ENCODE data around the gene SPRED2.
A peak's percentile ranks its signal among the peaks of the same experiment; 100 is the strongest.

Gene SPRED2

GRCh38 chr2:65437392-65438135 lies 5.2 kb upstream of the SPRED2 start:
- Histone ChIP-seq H3K27me3 (ENCODE audit: control insufficient read depth, insufficient read depth, low read length) (peaks cover 16% of the 10 kb centered on the region), H3K36me3 (ENCODE audit: control insufficient read depth, insufficient read depth, low read length) (no peaks in the 10 kb centered on the region), H3K4me1 (ENCODE audit: control insufficient read depth, insufficient read depth, low read length) (peaks cover 29% of the 10 kb centered on the region), H3K9ac (ENCODE audit: low read depth, low read length) (no peak overlapping the region), H3K4me3 (ENCODE audit: low read depth, low read length) (peak overlapping the region; percentile 82), H3K9me3 (ENCODE audit: control insufficient read depth, insufficient read depth, low read length) (no peaks in the 10 kb centered on the region)

DNA sequence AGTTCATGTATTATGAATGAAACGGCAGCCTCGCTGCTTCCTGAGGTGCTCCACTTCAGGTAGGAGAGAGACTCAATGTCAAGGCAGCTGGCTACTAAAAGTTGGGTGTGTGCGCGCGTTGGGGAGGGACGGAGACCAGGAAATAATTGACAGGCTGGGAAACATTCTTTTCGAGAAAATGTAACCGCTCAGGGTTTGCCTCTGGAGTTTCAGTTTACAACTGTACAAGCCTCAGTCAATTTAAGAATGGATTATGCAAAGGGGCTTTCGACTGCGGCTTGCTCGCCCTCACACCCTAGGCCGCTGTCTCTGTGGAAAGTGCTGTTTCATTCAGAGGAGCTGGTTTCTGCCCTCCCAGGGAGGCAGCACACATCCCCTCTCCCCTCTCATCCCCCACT lies 4.4 kb upstream of the SPRED2 start:
- H3K4me3 ChIP-seq (ENCODE audit: low read depth, low read length), result peak overlapping the region; percentile 82
- H3K27me3 ChIP-seq (ENCODE audit: control insufficient read depth, insufficient read depth, low read length), result peaks cover 16% of the 10 kb centered on the region
- H3K4me1 ChIP-seq (ENCODE audit: control insufficient read depth, insufficient read depth, low read length), result peaks cover 29% of the 10 kb centered on the region
- no peak overlapping the region for H3K9ac ChIP-seq (ENCODE audit: low read depth, low read length)
- H3K36me3 ChIP-seq (ENCODE audit: control insufficient read depth, insufficient read depth, low read length), result no peaks in the 10 kb centered on the region
- no peaks in the 10 kb centered on the region for H3K9me3 ChIP-seq (ENCODE audit: control insufficient read depth, insufficient read depth, low read length)

- no peaks in the 10 kb centered on the region for H3K9me3 ChIP-seq (ENCODE audit: control insufficient read depth, insufficient read depth, low read length)
- H3K9ac ChIP-seq (ENCODE audit: low read depth, low read length), result no peak overlapping the region
- H3K36me3 ChIP-seq (ENCODE audit: control insufficient read depth, insufficient read depth, low read length), result no peaks in the 10 kb centered on the region
- peaks cover 29% of the 10 kb centered on the region for H3K4me1 ChIP-seq (ENCODE audit: control insufficient read depth, insufficient read depth, low read length)
- H3K4me3 ChIP-seq (ENCODE audit: low read depth, low read length), result peak overlapping the region; percentile 82
- H3K27me3 ChIP-seq (ENCODE audit: control insufficient read depth, insufficient read depth, low read length), result peaks cover 16% of the 10 kb centered on the region
Measured at GRCh38 chr2:65436169-65436823, 3.9 kb upstream of the SPRED2 start.

- Histone ChIP-seq H3K4me3 (ENCODE audit: low read depth, low read length) (peak overlapping the region; percentile 82), H3K27me3 (ENCODE audit: control insufficient read depth, insufficient read depth, low read length) (peaks cover 16% of the 10 kb centered on the region), H3K9ac (ENCODE audit: low read depth, low read length) (no peak overlapping the region), H3K4me1 (ENCODE audit: control insufficient read depth, insufficient read depth, low read length) (peaks cover 29% of the 10 kb centered on the region), H3K9me3 (ENCODE audit: control insufficient read depth, insufficient read depth, low read length) (no peaks in the 10 kb centered on the region), H3K36me3 (ENCODE audit: control insufficient read depth, insufficient read depth, low read length) (no peaks in the 10 kb centered on the region)
Measured at GRCh38 chr2:65435625-65436168, 3.3 kb upstream of the SPRED2 start.

DNA sequence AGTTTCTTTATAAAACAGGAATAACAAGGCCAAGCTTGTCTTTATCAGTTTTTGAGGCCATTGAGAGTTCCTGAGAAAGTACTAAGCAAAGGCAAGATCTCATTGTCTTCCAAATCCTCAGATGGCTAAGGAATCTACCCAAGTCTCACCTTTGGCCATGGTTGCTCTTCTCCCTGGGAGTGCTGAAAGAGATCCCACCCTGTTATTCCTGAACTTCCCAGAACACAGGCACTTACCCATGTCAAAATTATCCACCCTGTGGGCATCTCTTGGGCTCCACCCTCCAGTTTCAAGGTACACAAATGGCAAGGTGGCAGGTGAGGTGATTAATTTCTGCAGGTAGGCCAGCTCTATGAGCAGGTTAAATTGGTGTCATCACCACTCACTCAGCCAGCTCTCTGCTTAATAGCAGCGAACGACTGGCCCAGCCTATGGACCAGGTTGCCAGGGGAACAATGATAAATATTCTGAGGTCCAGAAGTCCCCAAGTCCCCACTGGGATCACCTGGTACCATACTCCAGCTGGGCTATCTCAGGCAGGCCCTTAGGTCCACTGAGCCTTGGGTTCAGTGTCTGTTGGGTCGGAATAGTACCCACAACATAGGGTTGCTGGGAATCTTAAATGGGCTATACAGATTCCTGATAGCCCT lies 2.3 kb upstream of the SPRED2 start:
- H3K4me3 ChIP-seq (ENCODE audit: low read depth, low read length), result peak overlapping the region; percentile 82
- peaks cover 33% of the 10 kb centered on the region for H3K4me1 ChIP-seq (ENCODE audit: control insufficient read depth, insufficient read depth, low read length)
- peaks cover 17% of the 10 kb centered on the region for H3K27me3 ChIP-seq (ENCODE audit: control insufficient read depth, insufficient read depth, low read length)
- no peaks in the 10 kb centered on the region for H3K36me3 ChIP-seq (ENCODE audit: control insufficient read depth, insufficient read depth, low read length)
- no peaks in the 10 kb centered on the region for H3K9me3 ChIP-seq (ENCODE audit: control insufficient read depth, insufficient read depth, low read length)
- H3K9ac ChIP-seq (ENCODE audit: low read depth, low read length), result no peak overlapping the region

GRCh38 chr2:65431421-65432226 lies 775 bp downstream of the SPRED2 start:
- Histone ChIP-seq H3K4me1 (ENCODE audit: control insufficient read depth, insufficient read depth, low read length) (peaks cover 20% of the 10 kb centered on the region), H3K36me3 (ENCODE audit: control insufficient read depth, insufficient read depth, low read length) (no peaks in the 10 kb centered on the region), H3K27me3 (ENCODE audit: control insufficient read depth, insufficient read depth, low read length) (peaks cover 8% of the 10 kb centered on the region), H3K4me3 (ENCODE audit: low read depth, low read length) (peak overlapping the region; percentile 75), H3K9ac (ENCODE audit: low read depth, low read length) (peak overlapping the region; percentile 79), H3K9me3 (ENCODE audit: control insufficient read depth, insufficient read depth, low read length) (no peaks in the 10 kb centered on the region)

- peaks cover 8% of the 10 kb centered on the region for H3K27me3 ChIP-seq (ENCODE audit: control insufficient read depth, insufficient read depth, low read length)
- H3K4me3 ChIP-seq (ENCODE audit: low read depth, low read length), result peak overlapping the region; percentile 75
- H3K9ac ChIP-seq (ENCODE audit: low read depth, low read length), result no peak overlapping the region
- no peaks in the 10 kb centered on the region for H3K36me3 ChIP-seq (ENCODE audit: control insufficient read depth, insufficient read depth, low read length)
- H3K4me1 ChIP-seq (ENCODE audit: control insufficient read depth, insufficient read depth, low read length), result peaks cover 20% of the 10 kb centered on the region
- no peaks in the 10 kb centered on the region for H3K9me3 ChIP-seq (ENCODE audit: control insufficient read depth, insufficient read depth, low read length)
Measured at GRCh38 chr2:65430603-65431420, 1.6 kb downstream of the SPRED2 start.

DNA sequence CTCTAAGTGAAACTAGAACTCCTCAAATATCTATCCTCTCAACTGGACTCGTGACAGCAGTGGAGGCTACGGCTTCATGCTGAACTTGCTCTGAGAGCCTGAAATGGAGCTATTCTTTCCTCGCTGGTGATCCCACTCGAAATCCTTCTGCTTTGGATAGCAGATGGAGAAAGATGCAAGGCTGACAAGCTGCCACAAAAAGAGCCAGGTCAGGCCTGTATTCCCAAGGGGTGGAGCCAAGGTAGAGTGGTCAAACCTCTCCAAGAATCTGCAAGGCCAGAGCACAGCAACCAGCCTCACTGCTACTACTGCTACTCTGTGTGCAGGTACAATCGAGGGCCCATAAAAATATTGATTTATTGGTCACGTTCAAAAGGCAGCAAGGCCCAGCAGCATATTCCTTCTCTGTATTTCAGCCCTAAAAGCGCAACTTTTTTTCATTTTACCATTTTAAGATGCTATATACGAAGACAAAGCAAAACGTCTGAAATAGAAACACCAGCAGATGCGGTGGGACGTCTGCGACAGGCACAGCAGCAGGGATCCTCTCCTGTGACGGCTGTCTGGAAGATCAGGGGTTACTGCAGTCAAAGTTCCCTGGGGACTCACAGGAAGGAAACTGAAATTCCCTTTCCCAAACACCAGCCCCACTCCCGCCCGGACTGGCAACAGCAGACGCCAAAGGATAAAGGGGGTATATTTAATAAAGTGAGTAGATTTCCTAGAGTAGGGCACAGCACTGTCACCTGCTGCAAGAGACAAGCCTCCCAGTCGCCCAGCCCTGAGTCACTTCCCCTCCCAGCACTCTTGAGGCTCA lies 2.4 kb downstream of the SPRED2 start:
- peak overlapping the region; percentile 75 for H3K4me3 ChIP-seq (ENCODE audit: low read depth, low read length)
- peaks cover 15% of the 10 kb centered on the region for H3K4me1 ChIP-seq (ENCODE audit: control insufficient read depth, insufficient read depth, low read length)
- peaks cover 6% of the 10 kb centered on the region for H3K27me3 ChIP-seq (ENCODE audit: control insufficient read depth, insufficient read depth, low read length)
- no peaks in the 10 kb centered on the region for H3K9me3 ChIP-seq (ENCODE audit: control insufficient read depth, insufficient read depth, low read length)
- no peaks in the 10 kb centered on the region for H3K36me3 ChIP-seq (ENCODE audit: control insufficient read depth, insufficient read depth, low read length)
- no peak overlapping the region for H3K9ac ChIP-seq (ENCODE audit: low read depth, low read length)

GRCh38 chr2:65427532-65427931 lies 4.9 kb downstream of the SPRED2 start:
- no peak overlapping the region for H3K4me3 ChIP-seq (ENCODE audit: low read depth, low read length)
- no peaks in the 10 kb centered on the region for H3K36me3 ChIP-seq (ENCODE audit: control insufficient read depth, insufficient read depth, low read length)
- peaks cover 6% of the 10 kb centered on the region for H3K27me3 ChIP-seq (ENCODE audit: control insufficient read depth, insufficient read depth, low read length)
- peaks cover 7% of the 10 kb centered on the region for H3K4me1 ChIP-seq (ENCODE audit: control insufficient read depth, insufficient read depth, low read length)
- no peaks in the 10 kb centered on the region for H3K9me3 ChIP-seq (ENCODE audit: control insufficient read depth, insufficient read depth, low read length)
- no peak overlapping the region for H3K9ac ChIP-seq (ENCODE audit: low read depth, low read length)

DNA sequence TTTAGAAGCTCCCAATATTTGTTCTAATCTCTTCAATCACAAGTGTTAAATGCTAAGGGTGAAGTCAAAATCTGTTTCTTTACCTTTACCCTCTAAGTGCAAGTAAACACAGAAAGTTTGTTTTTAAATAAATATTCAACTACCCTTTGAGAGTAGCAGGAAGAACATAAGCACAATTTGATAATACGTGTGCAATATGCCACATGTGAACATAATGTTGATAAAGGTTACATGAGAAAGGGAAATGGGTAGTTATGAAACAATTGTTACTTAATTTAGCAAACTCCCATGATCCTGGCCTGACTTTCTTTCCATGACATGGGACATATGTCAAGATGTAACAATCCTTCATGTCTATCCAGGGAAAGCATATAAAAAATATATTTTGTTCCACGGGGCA lies 7.1 kb downstream of the SPRED2 start:
- Histone ChIP-seq H3K4me3 (ENCODE audit: low read depth, low read length) (no peak overlapping the region), H3K9ac (ENCODE audit: low read depth, low read length) (no peak overlapping the region), H3K36me3 (ENCODE audit: control insufficient read depth, insufficient read depth, low read length) (no peaks in the 10 kb centered on the region), H3K27me3 (ENCODE audit: control insufficient read depth, insufficient read depth, low read length) (peaks cover 6% of the 10 kb centered on the region), H3K4me1 (ENCODE audit: control insufficient read depth, insufficient read depth, low read length) (peaks cover 20% of the 10 kb centered on the region), H3K9me3 (ENCODE audit: control insufficient read depth, insufficient read depth, low read length) (no peaks in the 10 kb centered on the region)

Data from iPS-15b (cell line).